CD4-positive, alpha-beta T cell (primary cell): ENCODE results near the gene SGSM1. TPM values are rescaled to one million over a fixed set of nuclear protein-coding genes. Genes with fewer than 3 reads are reported as not detected.
"Not testable (repeated sequence)": the region's sequence is repeated elsewhere in the genome, so short reads cannot be mapped to it uniquely, and the experiment has no call there.

Experiments used
- ATAC-seq: fragments of 200-7000 bp; cut with Tn5 transposase; one replicate; pipeline ENCODE4 v1.10.0; 2022; ENCODE audit warnings: mild to moderate bottlenecking; ENCODE audit not compliant: poor library complexity
- CTCF ChIA-PET: fragments of 350-600 bp; sonication (Branson Sonifier 250); formaldehyde crosslinking; loops from one replicate; lab custom pipeline; 2021; ENCODE audit warnings: antibody characterized with exemption, inconsistent platforms; lab: Charles Lee
- POLR2A ChIA-PET: fragments of 350-600 bp; sonication (Branson Sonifier 250); formaldehyde crosslinking; loops from one replicate; lab custom pipeline; 2021; ENCODE audit warnings: antibody characterized with exemption, inconsistent platforms; lab: Charles Lee
- DNase-seq, 14 experiments: peaks; one replicate each; pipeline ENCODE4 v3.0.0-alpha.2; 2013 to 2020; ENCODE audit warnings: mixed read lengths in 2 of 14
- H3K27ac ChIP-seq, 2 donors: one replicate each; pipeline versions ENCODE4 v1.5.1 to v1.7.0; 2013; ENCODE audit warnings: low read length in 2 of 2, low read depth in 1 of 2, mild to moderate bottlenecking in 1 of 2
- H3K27me3 ChIP-seq, 2 experiments: 1 replicate in 1 of 2; 2 replicates in 1 of 2; pipeline versions ENCODE4 v1.6.1 to v1.7.0; 2013; ENCODE audit warnings: low read length in 2 of 2, control low read depth in 1 of 2, mild to moderate bottlenecking in 1 of 2, moderate library complexity in 1 of 2; ENCODE audit not compliant: insufficient read depth in 2 of 2, control insufficient read depth in 1 of 2
- H3K36me3 ChIP-seq: one replicate; pipeline ENCODE4 v1.6.1; 2013; ENCODE audit warnings: low read length, control low read depth; ENCODE audit not compliant: insufficient read depth
- H3K4me1 ChIP-seq: one replicate; pipeline ENCODE4 v1.6.1; 2013; ENCODE audit warnings: low read length, control low read depth; ENCODE audit not compliant: insufficient read depth
- H3K4me3 ChIP-seq: one replicate; pipeline ENCODE4 v1.5.1; 2013; ENCODE audit warnings: mild to moderate bottlenecking, low read length, moderate library complexity
- H3K9me3 ChIP-seq, 2 experiments: 1 replicate in 1 of 2; 2 replicates in 1 of 2; pipeline versions ENCODE4 v1.6.1 to v1.7.0; 2013; ENCODE audit warnings: low read length in 2 of 2, mild to moderate bottlenecking in 2 of 2, control low read depth in 1 of 2, moderate library complexity in 1 of 2; ENCODE audit not compliant: control insufficient read depth in 1 of 2, insufficient read depth in 1 of 2
- H3K27ac Mint-ChIP-seq: one replicate; pipeline ENCODE4 v1.8.0; 2020; ENCODE audit warnings: mixed read lengths
- H3K27me3 Mint-ChIP-seq: one replicate; pipeline ENCODE4 v1.8.0; 2021; ENCODE audit warnings: mixed read lengths
- H3K36me3 Mint-ChIP-seq: one replicate; pipeline ENCODE4 v1.8.0; 2021; ENCODE audit warnings: low read depth, mixed read lengths
- H3K4me1 Mint-ChIP-seq: one replicate; pipeline ENCODE4 v1.8.0; 2021; ENCODE audit warnings: low read depth, mixed read lengths
- H3K4me3 Mint-ChIP-seq: one replicate; pipeline ENCODE4 v1.8.0; 2020; ENCODE audit warnings: mild to moderate bottlenecking, mixed read lengths
- H3K9me3 Mint-ChIP-seq: one replicate; pipeline ENCODE4 v1.8.0; 2020; ENCODE audit warnings: mixed read lengths
- CTCF ChIP-seq: fragments of 200-600 bp; IDR thresholded peaks from one replicate; pipeline ENCODE4 v1.8.0; 2022; ENCODE audit warnings: antibody characterized with exemption, mild to moderate bottlenecking
- intact Hi-C, 2 experiments: fragments of 100-400 bp; cut with DNase I in 1 of 2; cut with micrococcal nuclease in 1 of 2; formaldehyde crosslinking; loops; one replicate each; pipeline versions ENCODE4 v1.15.1 to v1.9.0; 2023 to 2025; cut with DNase I, micrococcal nuclease
- total RNA-seq, 174 experiments: library from RNA in 2 of 174; stranded (reverse) in 2 of 174; gene quantifications; one replicate each; pipeline ENCODE4 v1.2.3 and lab custom pipeline; 2021 to 2026

The SGSM1 gene
- total RNA-seq, 2 experiments from 2014 or later: 1.3 to 1.9 TPM

DNA sequence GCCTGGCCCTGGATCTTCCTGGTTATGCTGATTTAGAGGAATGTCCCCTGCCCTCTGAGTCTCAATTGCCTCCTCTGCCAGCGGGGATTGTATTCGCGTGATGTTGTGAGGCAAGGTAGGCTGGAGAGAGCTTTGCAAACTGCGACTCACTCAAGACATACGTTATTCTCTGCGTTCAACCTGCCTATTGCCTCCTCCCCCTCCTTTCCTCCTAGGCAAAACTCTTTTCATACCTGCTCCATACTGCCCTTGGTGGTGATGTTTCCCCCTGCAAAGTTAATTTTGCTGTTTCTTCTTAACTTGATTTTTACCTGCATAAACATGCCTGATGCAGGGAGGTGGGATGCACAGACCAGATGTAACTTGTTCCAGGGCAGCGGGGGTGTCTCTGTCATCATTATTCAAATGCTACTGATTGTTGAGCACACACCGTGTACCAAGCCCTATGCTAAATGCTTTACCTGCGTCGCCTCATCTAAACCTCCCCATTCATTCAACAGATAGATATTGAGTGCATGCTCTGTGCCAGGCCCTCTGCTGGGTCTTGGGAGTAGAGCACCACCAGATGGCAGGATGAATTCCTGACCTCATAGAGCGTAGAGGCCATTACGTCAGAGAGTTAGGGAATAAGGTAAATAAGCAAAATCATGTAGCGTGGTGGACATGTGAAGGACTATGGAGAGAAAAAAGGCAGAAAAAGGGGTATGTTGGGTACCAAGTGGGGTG lies 29.0 kb downstream of the SGSM1 start:
- CTCF ChIA-PET: no interaction called here
- no peak for TF ChIP-seq CTCF
- no peak overlapping the region for H3K27ac Mint-ChIP-seq

DNA sequence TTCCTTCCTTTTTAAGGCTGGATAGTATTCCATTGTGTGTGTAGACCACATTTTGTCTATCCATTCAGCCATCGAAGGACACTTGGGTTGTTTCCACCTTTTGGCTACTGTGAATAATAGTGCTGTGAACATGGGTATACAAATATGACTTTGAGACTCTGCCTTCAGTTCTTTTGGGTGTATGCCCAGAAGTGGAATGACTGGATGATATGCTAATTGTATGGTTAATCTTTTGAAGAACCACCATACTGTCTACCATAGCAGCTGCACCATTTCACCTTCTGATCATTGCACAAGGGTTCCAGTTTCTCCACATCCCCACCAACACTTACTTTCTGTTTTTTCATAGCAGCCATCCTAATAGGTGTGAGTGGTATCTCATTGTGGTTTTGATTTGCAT lies 30.3 kb downstream of the SGSM1 start:
- Mint-ChIP-seq H3K27ac (no peak overlapping the region), H3K4me1 (no peaks in the 10 kb centered on the region), H3K36me3 (no peaks in the 10 kb centered on the region), H3K27me3 (no peaks in the 10 kb centered on the region), H3K4me3 (no peak overlapping the region), H3K9me3 (no peaks in the 10 kb centered on the region)
- ChIA-PET CTCF (no interaction called here), POLR2A (no interaction called here)
- Histone ChIP-seq H3K4me1 (no peaks in the 10 kb centered on the region), H3K27ac (no peak overlapping the region), H3K27me3 (no peaks in the 10 kb centered on the region), H3K4me3 (no peak overlapping the region), H3K36me3 (no peaks in the 10 kb centered on the region), H3K9me3 (no peaks in the 10 kb centered on the region)
- TF ChIP-seq CTCF: no peak
- DNase-seq (no peak), ATAC-seq (no peak)
- intact Hi-C loops: no loop called here

More for the DNA sequence above, 29.0 kb downstream of the SGSM1 start:
- POLR2A ChIA-PET: no interaction called here
- H3K4me1 ChIP-seq: no peaks in the 10 kb centered on the region
- Mint-ChIP-seq H3K4me3 (no peak overlapping the region), H3K4me1 (no peaks in the 10 kb centered on the region), H3K27me3 (no peaks in the 10 kb centered on the region), H3K36me3 (no peaks in the 10 kb centered on the region), H3K9me3 (no peaks in the 10 kb centered on the region)
- intact Hi-C loops: no loop called here
- ATAC-seq (no peak), DNase-seq (no peak)
- no peak overlapping the region for H3K27ac ChIP-seq
- H3K27me3 ChIP-seq: no peaks in the 10 kb centered on the region
- no peaks in the 10 kb centered on the region for H3K9me3 ChIP-seq
- H3K4me3 ChIP-seq: no peak overlapping the region
- no peaks in the 10 kb centered on the region for H3K36me3 ChIP-seq

GRCh38 chr22:24837517-24837916 lies 31.5 kb downstream of the SGSM1 start:
- POLR2A ChIA-PET, H3K27ac ChIP-seq, H3K4me1 Mint-ChIP-seq, DNase-seq, H3K9me3 ChIP-seq, H3K4me3 ChIP-seq, H3K27me3 Mint-ChIP-seq, H3K36me3 Mint-ChIP-seq, H3K36me3 ChIP-seq, intact Hi-C loops, H3K9me3 Mint-ChIP-seq, H3K4me1 ChIP-seq, H3K27me3 ChIP-seq, CTCF ChIA-PET, H3K4me3 Mint-ChIP-seq, H3K27ac Mint-ChIP-seq, ATAC-seq: not testable (repeated sequence)

DNA sequence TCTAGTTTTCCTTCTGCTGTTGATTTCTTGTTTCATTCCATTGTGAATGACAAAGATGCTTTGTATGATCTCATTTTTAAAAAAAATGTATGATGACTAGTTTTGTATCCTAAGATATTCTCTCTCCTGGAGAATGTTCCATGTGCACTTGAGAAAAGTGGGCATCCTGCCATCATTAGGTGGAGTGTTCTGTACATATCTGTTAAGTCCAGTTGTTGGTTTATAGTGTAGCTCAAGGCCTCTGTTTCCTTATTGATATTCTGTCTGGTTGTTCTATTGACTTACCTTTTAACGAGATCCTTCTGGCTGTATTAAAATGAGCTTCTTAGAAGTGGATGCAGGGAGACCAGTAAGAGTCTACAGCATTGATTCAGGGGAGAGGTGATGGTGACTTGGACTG lies 35.2 kb downstream of the SGSM1 start:
- no peaks in the 10 kb centered on the region for H3K36me3 ChIP-seq
- no peak overlapping the region for H3K27ac Mint-ChIP-seq
- H3K27me3 Mint-ChIP-seq: no peaks in the 10 kb centered on the region
- TF ChIP-seq CTCF: no peak
- H3K9me3 ChIP-seq: no peaks in the 10 kb centered on the region
- intact Hi-C loops: no loop called here
- no peaks in the 10 kb centered on the region for H3K27me3 ChIP-seq
- no peak for ATAC-seq
- H3K27ac ChIP-seq: no peak overlapping the region
- no peak overlapping the region for H3K4me3 Mint-ChIP-seq
- peaks cover 11% of the 10 kb centered on the region for H3K4me1 ChIP-seq
- H3K9me3 Mint-ChIP-seq: no peaks in the 10 kb centered on the region
- H3K4me1 Mint-ChIP-seq: no peaks in the 10 kb centered on the region
- no peak for DNase-seq
- no peak overlapping the region for H3K4me3 ChIP-seq
- H3K36me3 Mint-ChIP-seq: no peaks in the 10 kb centered on the region
- ChIA-PET POLR2A (no interaction called here), CTCF (interaction anchor here (0.8 kb wide), 1 partner anchor 9 kb away, joined by 3 read pairs; no protein-coding TSS in a partner anchor)
